GM23338 (cell line): Measurements from ENCODE around the gene CCDC124.

Experiments
- EZH2 ChIP-seq: fragments of 200-600 bp; sonication (generic); IDR thresholded peaks from one replicate; pipeline ENCODE4 v1.8.0; 2017; ENCODE audit warnings: antibody characterized with exemption, mild to moderate bottlenecking, low read depth; ENCODE audit not compliant: unreplicated experiment
- EZH2phosphoT487 ChIP-seq: fragments of 200-600 bp; sonication (generic); IDR thresholded peaks from one replicate; pipeline ENCODE4 v1.8.1; 2018; ENCODE audit warnings: antibody characterized with exemption; ENCODE audit not compliant: unreplicated experiment
- TF ChIP-seq, protein P1 (sequence below), 2 experiments: fragments of 200-600 bp in 1 of 2; sonication (generic) in 1 of 2; conservative IDR thresholded peaks; 2 replicates each; pipeline versions ENCODE4 v1.5.1 to v1.6.1; 2016 to 2017; ENCODE audit warnings: antibody characterized with exemption in 2 of 2, low read depth in 2 of 2, mild to moderate bottlenecking in 2 of 2, moderate library complexity in 1 of 2

- TF ChIP-seq EZH2phosphoT487 (no peak), EZH2 (peak; percentile 51)
- TF ChIP-seq, protein P1, sequence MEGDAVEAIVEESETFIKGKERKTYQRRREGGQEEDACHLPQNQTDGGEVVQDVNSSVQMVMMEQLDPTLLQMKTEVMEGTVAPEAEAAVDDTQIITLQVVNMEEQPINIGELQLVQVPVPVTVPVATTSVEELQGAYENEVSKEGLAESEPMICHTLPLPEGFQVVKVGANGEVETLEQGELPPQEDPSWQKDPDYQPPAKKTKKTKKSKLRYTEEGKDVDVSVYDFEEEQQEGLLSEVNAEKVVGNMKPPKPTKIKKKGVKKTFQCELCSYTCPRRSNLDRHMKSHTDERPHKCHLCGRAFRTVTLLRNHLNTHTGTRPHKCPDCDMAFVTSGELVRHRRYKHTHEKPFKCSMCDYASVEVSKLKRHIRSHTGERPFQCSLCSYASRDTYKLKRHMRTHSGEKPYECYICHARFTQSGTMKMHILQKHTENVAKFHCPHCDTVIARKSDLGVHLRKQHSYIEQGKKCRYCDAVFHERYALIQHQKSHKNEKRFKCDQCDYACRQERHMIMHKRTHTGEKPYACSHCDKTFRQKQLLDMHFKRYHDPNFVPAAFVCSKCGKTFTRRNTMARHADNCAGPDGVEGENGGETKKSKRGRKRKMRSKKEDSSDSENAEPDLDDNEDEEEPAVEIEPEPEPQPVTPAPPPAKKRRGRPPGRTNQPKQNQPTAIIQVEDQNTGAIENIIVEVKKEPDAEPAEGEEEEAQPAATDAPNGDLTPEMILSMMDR (conservative IDR thresholded peaks at IDR 0.05; ENCODE audit: low read depth in 2 of 2), result no peak
Observed at GRCh38 chr19:17948931-17949930, 16.4 kb downstream of the CCDC124 start.
